ENCODE data around the gene PCBP1.
"Not testable (repeated sequence)": the region's sequence is repeated elsewhere in the genome, so short reads cannot be mapped to it uniquely, and the experiment has no call there.

The PCBP1 gene

GRCh38 chr2:70125498-70125898 lies 38.2 kb downstream of the PCBP1 start:
- DNase-seq (ENCODE audit: low spot score): no peak

GRCh38 chr2:70126413-70126812 lies 39.1 kb downstream of the PCBP1 start:
- DNase-seq (ENCODE audit: low spot score): no peak

- DNase-seq (ENCODE audit: low spot score): no peak
Observed at GRCh38 chr2:70128005-70128404, 40.7 kb downstream of the PCBP1 start.

- DNase-seq (ENCODE audit: low spot score): not testable (repeated sequence)
Observed at GRCh38 chr2:70131344-70132143, 44.3 kb downstream of the PCBP1 start.

GRCh38 chr2:70132244-70133126 lies 45.2 kb downstream of the PCBP1 start:
- no peak for DNase-seq (ENCODE audit: low spot score)

GRCh38 chr2:70133127-70133452 lies 45.8 kb downstream of the PCBP1 start:
- DNase-seq (ENCODE audit: low spot score): no peak

- no peak for DNase-seq (ENCODE audit: low spot score)
Observed at GRCh38 chr2:70133491-70134322, 46.4 kb downstream of the PCBP1 start.

GRCh38 chr2:70134323-70134983 lies 47.2 kb downstream of the PCBP1 start:
- not testable (repeated sequence) for DNase-seq (ENCODE audit: low spot score)

Data from AG08396 (cell line).